RWPE2 (cell line): ENCODE measurements around the gene TMEM9.

ENCODE experiments used
- ATAC-seq: fragments of 200-7000 bp; cut with Tn5 transposase; 3 replicates; pipeline ENCODE4 v1.9.1; 2021; ENCODE audit warnings: low read depth
- DNase-seq: peaks from one replicate; pipeline ENCODE4 v3.0.0-alpha.2; 2020; ENCODE audit warnings: low spot score
- H3K27ac ChIP-seq: fragments of 450-650 bp; 2 replicates; pipeline ENCODE4 v1.5.1; 2017; ENCODE audit warnings: mild to moderate bottlenecking; ENCODE audit not compliant: poor library complexity, severe bottlenecking
- H3K27me3 ChIP-seq: fragments of 250-450 bp; sonication (Bioruptor Pico); 2 replicates; pipeline ENCODE4 v1.5.1; 2021; ENCODE audit warnings: mild to moderate bottlenecking, moderate library complexity; ENCODE audit not compliant: insufficient read depth, poor library complexity, severe bottlenecking
- H3K36me3 ChIP-seq: fragments of 250-450 bp; sonication (Bioruptor Pico); 2 replicates; pipeline ENCODE4 v1.5.1; 2020; ENCODE audit warnings: low read depth, mild to moderate bottlenecking, moderate library complexity
- H3K4me1 ChIP-seq: fragments of 250-450 bp; sonication (Bioruptor Pico); 2 replicates; pipeline ENCODE4 v1.5.1; 2021; ENCODE audit warnings: mild to moderate bottlenecking, moderate library complexity; ENCODE audit not compliant: insufficient read depth, poor library complexity, severe bottlenecking
- H3K4me3 ChIP-seq: fragments of 250-450 bp; sonication (Bioruptor Pico); 2 replicates; pipeline ENCODE4 v1.5.1; 2021; ENCODE audit warnings: mild to moderate bottlenecking, moderate library complexity; ENCODE audit not compliant: severe bottlenecking
- H3K9me3 ChIP-seq: fragments of 250-450 bp; sonication (Bioruptor Pico); 2 replicates; pipeline ENCODE4 v1.5.1; 2021; ENCODE audit warnings: mild to moderate bottlenecking, moderate library complexity; ENCODE audit not compliant: severe bottlenecking
- TF ChIP-seq, protein P1 (sequence below): fragments of 450-650 bp; IDR thresholded peaks from one replicate; pipeline ENCODE4 v1.5.1; 2017; ENCODE audit warnings: mild to moderate bottlenecking, moderate library complexity; ENCODE audit not compliant: poor library complexity, severe bottlenecking

TMEM9 gene

GRCh38 chr1:201154389-201155165 is at the start of gene TMEM9:
Gene TMEM9, minus strand, starts transcription at chr1:201154474. Its CDS starts 551 bp downstream, at chr1:201153923.
- Histone ChIP-seq H3K9me3 (no peaks in the 10 kb centered on the region), H3K27ac (peak within 1 kb of the TSS; percentile 24), H3K4me1 (no peaks in the 10 kb centered on the region), H3K36me3 (peaks cover 28% of the 10 kb centered on the region), H3K27me3 (no peaks in the 10 kb centered on the region), H3K4me3 (peak within 1 kb of the TSS; percentile 58)
- TF ChIP-seq, protein P1, sequence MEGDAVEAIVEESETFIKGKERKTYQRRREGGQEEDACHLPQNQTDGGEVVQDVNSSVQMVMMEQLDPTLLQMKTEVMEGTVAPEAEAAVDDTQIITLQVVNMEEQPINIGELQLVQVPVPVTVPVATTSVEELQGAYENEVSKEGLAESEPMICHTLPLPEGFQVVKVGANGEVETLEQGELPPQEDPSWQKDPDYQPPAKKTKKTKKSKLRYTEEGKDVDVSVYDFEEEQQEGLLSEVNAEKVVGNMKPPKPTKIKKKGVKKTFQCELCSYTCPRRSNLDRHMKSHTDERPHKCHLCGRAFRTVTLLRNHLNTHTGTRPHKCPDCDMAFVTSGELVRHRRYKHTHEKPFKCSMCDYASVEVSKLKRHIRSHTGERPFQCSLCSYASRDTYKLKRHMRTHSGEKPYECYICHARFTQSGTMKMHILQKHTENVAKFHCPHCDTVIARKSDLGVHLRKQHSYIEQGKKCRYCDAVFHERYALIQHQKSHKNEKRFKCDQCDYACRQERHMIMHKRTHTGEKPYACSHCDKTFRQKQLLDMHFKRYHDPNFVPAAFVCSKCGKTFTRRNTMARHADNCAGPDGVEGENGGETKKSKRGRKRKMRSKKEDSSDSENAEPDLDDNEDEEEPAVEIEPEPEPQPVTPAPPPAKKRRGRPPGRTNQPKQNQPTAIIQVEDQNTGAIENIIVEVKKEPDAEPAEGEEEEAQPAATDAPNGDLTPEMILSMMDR: no peak
- ATAC-seq: peak; percentile 89
- DNase-seq: peak; percentile 91

- no peak overlapping the region for H3K27ac ChIP-seq
- H3K36me3 ChIP-seq: no peaks in the 10 kb centered on the region
- DNase-seq (no peak), ATAC-seq (no peak)
- no peaks in the 10 kb centered on the region for H3K4me1 ChIP-seq
- H3K27me3 ChIP-seq: no peaks in the 10 kb centered on the region
- no peaks in the 10 kb centered on the region for H3K9me3 ChIP-seq
- no peak overlapping the region for H3K4me3 ChIP-seq
- TF ChIP-seq, protein P1: no peak
Observed at GRCh38 chr1:201198598-201198997, 44.3 kb upstream of the TMEM9 start.

GRCh38 chr1:201194046-201194445 is 39.8 kb upstream of the TMEM9 start:
- TF ChIP-seq, protein P1: no peak
- no peaks in the 10 kb centered on the region for H3K9me3 ChIP-seq
- H3K4me1 ChIP-seq: peaks cover 2% of the 10 kb centered on the region
- H3K27ac ChIP-seq: no peak overlapping the region
- no peak for ATAC-seq
- H3K4me3 ChIP-seq: no peak overlapping the region
- no peaks in the 10 kb centered on the region for H3K36me3 ChIP-seq
- no peaks in the 10 kb centered on the region for H3K27me3 ChIP-seq
- DNase-seq: no peak

- H3K27ac ChIP-seq: no peak overlapping the region
- DNase-seq: no peak
- H3K27me3 ChIP-seq: no peaks in the 10 kb centered on the region
- H3K36me3 ChIP-seq: no peaks in the 10 kb centered on the region
- H3K4me1 ChIP-seq: peaks cover 2% of the 10 kb centered on the region
- H3K4me3 ChIP-seq: no peak overlapping the region
- ATAC-seq: no peak
- TF ChIP-seq, protein P1: no peak
- H3K9me3 ChIP-seq: no peaks in the 10 kb centered on the region
Observed at GRCh38 chr1:201192261-201192788, 38.1 kb upstream of the TMEM9 start.
